Measurements from ENCODE around the gene SH3RF3. TPM values are rescaled to one million over a fixed set of nuclear protein-coding genes. Genes with fewer than 3 reads are reported as not detected.

SH3RF3 gene
- total RNA-seq, 1 experiment from 2014 or later, result 1.0 TPM

- TF ChIP-seq, protein P1, sequence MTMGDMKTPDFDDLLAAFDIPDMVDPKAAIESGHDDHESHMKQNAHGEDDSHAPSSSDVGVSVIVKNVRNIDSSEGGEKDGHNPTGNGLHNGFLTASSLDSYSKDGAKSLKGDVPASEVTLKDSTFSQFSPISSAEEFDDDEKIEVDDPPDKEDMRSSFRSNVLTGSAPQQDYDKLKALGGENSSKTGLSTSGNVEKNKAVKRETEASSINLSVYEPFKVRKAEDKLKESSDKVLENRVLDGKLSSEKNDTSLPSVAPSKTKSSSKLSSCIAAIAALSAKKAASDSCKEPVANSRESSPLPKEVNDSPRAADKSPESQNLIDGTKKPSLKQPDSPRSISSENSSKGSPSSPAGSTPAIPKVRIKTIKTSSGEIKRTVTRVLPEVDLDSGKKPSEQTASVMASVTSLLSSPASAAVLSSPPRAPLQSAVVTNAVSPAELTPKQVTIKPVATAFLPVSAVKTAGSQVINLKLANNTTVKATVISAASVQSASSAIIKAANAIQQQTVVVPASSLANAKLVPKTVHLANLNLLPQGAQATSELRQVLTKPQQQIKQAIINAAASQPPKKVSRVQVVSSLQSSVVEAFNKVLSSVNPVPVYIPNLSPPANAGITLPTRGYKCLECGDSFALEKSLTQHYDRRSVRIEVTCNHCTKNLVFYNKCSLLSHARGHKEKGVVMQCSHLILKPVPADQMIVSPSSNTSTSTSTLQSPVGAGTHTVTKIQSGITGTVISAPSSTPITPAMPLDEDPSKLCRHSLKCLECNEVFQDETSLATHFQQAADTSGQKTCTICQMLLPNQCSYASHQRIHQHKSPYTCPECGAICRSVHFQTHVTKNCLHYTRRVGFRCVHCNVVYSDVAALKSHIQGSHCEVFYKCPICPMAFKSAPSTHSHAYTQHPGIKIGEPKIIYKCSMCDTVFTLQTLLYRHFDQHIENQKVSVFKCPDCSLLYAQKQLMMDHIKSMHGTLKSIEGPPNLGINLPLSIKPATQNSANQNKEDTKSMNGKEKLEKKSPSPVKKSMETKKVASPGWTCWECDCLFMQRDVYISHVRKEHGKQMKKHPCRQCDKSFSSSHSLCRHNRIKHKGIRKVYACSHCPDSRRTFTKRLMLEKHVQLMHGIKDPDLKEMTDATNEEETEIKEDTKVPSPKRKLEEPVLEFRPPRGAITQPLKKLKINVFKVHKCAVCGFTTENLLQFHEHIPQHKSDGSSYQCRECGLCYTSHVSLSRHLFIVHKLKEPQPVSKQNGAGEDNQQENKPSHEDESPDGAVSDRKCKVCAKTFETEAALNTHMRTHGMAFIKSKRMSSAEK (CRISPR knock-in tag; IDR thresholded peaks at IDR 0.05; ENCODE audit: borderline replicate concordance), result no peak
- TF ChIP-seq ATF6 (CRISPR knock-in tag; IDR thresholded peaks at IDR 0.05) (no peak), SMAD4 (CRISPR knock-in tag; IDR thresholded peaks at IDR 0.05) (no peak), ELF4 (CRISPR knock-in tag; IDR thresholded peaks at IDR 0.05; ENCODE audit: low read depth) (no peak)
These were observed 201.1 kb downstream of the SH3RF3 start (continued) for GRCh38 chr2:109330056-109330455.

DNA sequence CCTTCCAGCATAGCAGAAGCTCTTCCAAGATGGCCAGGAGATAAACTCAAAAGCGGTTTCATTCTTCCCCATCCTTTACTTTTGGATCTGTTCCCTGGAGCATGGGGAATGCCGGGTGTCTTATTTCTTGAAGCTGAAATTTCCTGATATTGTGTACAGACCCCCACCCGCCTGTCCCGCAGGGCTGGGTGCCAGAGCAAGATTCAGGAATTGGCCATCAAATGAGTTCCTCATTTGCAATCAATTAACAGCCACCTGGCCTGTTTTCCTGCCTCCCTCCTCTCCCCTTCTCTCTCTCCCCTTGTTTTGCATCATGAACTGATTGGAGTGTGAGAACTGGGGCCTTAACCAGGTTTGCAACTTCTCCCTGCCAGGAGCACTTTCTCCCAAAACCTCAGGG lies 202.1 kb downstream of the SH3RF3 start:
- Mint-ChIP-seq H3K4me1 (peaks cover 34% of the 10 kb centered on the region), H3K36me3 (peaks cover 6% of the 10 kb centered on the region), H3K9me3 (peaks cover 19% of the 10 kb centered on the region), H3K27me3 (ENCODE audit: low read depth) (no peaks in the 10 kb centered on the region), H3K27ac (0 out of 2 replicates have a peak overlapping the region, but pooled peaks have one; percentile 54), H3K4me3 (no peak overlapping the region)
- CTCF ChIA-PET, result no interaction called here
- no peak for DNase-seq (ENCODE audit: low spot score)
- TF ChIP-seq SMAD3 (CRISPR knock-in tag; IDR thresholded peaks at IDR 0.05; ENCODE audit: borderline replicate concordance) (no peak), CBFB (CRISPR knock-in tag; IDR thresholded peaks at IDR 0.05; ENCODE audit: low read depth) (no peak), PRRX2 (CRISPR knock-in tag; IDR thresholded peaks at IDR 0.05) (no peak), GTF2I (CRISPR knock-in tag; conservative IDR thresholded peaks at IDR 0.05) (no peak), ZNF423 (CRISPR knock-in tag; IDR thresholded peaks at IDR 0.05) (no peak), TP53 (CRISPR knock-in tag; IDR thresholded peaks at IDR 0.05) (no peak), ZNF317 (CRISPR knock-in tag; IDR thresholded peaks at IDR 0.05; ENCODE audit: borderline replicate concordance, low read depth) (no peak), ATF6 (CRISPR knock-in tag; IDR thresholded peaks at IDR 0.05) (no peak)
- TF ChIP-seq, protein P2, sequence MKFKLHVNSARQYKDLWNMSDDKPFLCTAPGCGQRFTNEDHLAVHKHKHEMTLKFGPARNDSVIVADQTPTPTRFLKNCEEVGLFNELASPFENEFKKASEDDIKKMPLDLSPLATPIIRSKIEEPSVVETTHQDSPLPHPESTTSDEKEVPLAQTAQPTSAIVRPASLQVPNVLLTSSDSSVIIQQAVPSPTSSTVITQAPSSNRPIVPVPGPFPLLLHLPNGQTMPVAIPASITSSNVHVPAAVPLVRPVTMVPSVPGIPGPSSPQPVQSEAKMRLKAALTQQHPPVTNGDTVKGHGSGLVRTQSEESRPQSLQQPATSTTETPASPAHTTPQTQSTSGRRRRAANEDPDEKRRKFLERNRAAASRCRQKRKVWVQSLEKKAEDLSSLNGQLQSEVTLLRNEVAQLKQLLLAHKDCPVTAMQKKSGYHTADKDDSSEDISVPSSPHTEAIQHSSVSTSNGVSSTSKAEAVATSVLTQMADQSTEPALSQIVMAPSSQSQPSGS (CRISPR knock-in tag; IDR thresholded peaks at IDR 0.05; ENCODE audit: borderline replicate concordance, low read depth), result no peak
- TF ChIP-seq, protein P3, sequence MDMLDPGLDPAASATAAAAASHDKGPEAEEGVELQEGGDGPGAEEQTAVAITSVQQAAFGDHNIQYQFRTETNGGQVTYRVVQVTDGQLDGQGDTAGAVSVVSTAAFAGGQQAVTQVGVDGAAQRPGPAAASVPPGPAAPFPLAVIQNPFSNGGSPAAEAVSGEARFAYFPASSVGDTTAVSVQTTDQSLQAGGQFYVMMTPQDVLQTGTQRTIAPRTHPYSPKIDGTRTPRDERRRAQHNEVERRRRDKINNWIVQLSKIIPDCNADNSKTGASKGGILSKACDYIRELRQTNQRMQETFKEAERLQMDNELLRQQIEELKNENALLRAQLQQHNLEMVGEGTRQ (CRISPR knock-in tag; IDR thresholded peaks at IDR 0.05), result no peak
- TF ChIP-seq, protein P4, sequence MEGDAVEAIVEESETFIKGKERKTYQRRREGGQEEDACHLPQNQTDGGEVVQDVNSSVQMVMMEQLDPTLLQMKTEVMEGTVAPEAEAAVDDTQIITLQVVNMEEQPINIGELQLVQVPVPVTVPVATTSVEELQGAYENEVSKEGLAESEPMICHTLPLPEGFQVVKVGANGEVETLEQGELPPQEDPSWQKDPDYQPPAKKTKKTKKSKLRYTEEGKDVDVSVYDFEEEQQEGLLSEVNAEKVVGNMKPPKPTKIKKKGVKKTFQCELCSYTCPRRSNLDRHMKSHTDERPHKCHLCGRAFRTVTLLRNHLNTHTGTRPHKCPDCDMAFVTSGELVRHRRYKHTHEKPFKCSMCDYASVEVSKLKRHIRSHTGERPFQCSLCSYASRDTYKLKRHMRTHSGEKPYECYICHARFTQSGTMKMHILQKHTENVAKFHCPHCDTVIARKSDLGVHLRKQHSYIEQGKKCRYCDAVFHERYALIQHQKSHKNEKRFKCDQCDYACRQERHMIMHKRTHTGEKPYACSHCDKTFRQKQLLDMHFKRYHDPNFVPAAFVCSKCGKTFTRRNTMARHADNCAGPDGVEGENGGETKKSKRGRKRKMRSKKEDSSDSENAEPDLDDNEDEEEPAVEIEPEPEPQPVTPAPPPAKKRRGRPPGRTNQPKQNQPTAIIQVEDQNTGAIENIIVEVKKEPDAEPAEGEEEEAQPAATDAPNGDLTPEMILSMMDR (IDR thresholded peaks at IDR 0.05), result no peak
- TF ChIP-seq, protein P5, sequence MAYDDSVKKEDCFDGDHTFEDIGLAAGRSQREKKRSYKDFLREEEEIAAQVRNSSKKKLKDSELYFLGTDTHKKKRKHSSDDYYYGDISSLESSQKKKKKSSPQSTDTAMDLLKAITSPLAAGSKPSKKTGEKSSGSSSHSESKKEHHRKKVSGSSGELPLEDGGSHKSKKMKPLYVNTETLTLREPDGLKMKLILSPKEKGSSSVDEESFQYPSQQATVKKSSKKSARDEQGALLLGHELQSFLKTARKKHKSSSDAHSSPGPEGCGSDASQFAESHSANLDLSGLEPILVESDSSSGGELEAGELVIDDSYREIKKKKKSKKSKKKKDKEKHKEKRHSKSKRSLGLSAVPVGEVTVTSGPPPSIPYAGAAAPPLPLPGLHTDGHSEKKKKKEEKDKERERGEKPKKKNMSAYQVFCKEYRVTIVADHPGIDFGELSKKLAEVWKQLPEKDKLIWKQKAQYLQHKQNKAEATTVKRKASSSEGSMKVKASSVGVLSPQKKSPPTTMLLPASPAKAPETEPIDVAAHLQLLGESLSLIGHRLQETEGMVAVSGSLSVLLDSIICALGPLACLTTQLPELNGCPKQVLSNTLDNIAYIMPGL (CRISPR knock-in tag; IDR thresholded peaks at IDR 0.05), result no peak
- POLR2A ChIA-PET, result no interaction called here
- ATAC-seq, result no peak

All from WTC11 (cell line).